ENCODE results near the gene MAX. TPM values are rescaled to one million over a fixed set of nuclear protein-coding genes. Genes with fewer than 3 reads are reported as not detected.

Gene MAX
- total and polyA plus RNA-seq, 2 donors from 2014 or later = 48.9 to 89.4 TPM

- FAIRE-seq (no peak), DNase-seq (no peak)
- Histone ChIP-seq H3K4me1 (ENCODE audit: control insufficient read depth in 2 of 3, insufficient read depth in 2 of 3, low read depth in 1 of 3, low read length in 3 of 3) (no peaks in the 10 kb centered on the region), H3K27me3 (ENCODE audit: control insufficient read depth, insufficient read depth, low read length) (no peaks in the 10 kb centered on the region), H3K4me3 (ENCODE audit: low read length in 3 of 3) (no peak overlapping the region), H3K36me3 (ENCODE audit: control insufficient read depth in 2 of 3, insufficient read depth in 3 of 3, low read length in 3 of 3) (peaks cover 4 to 22% (median 17%) of the 10 kb centered on the region in 3 donors), H3K27ac (ENCODE audit: low read depth in 2 of 2, low read length in 2 of 2) (no peak overlapping the region), H3K9ac (ENCODE audit: low read length in 3 of 3) (no peak overlapping the region), H3K9me3 (ENCODE audit: control insufficient read depth in 2 of 3, insufficient read depth in 1 of 3, low read length in 3 of 3) (no peaks in the 10 kb centered on the region)
- no peak for TF ChIP-seq CTCF (IDR thresholded peaks at IDR 0.05; ENCODE audit: borderline replicate concordance, extremely low read depth, insufficient read depth)
- intact Hi-C loops (cut with DNase I) = no loop called here
These were observed 44.6 kb downstream of the MAX start for GRCh38 chr14:65057695-65058094.

GRCh38 chr14:65054471-65055085, 47.7 kb downstream of the MAX start:
- H3K27me3 ChIP-seq (ENCODE audit: control insufficient read depth, insufficient read depth, low read length) = no peaks in the 10 kb centered on the region
- H3K4me1 ChIP-seq (ENCODE audit: control insufficient read depth in 2 of 3, insufficient read depth in 2 of 3, low read depth in 1 of 3, low read length in 3 of 3) = no peaks in the 10 kb centered on the region
- no peak overlapping the region for H3K9ac ChIP-seq (ENCODE audit: low read length in 3 of 3)
- H3K9me3 ChIP-seq (ENCODE audit: control insufficient read depth in 2 of 3, insufficient read depth in 1 of 3, low read length in 3 of 3) = no peaks in the 10 kb centered on the region
- intact Hi-C loops (cut with DNase I) = no loop called here
- H3K4me3 ChIP-seq (ENCODE audit: low read length in 3 of 3) = no peak overlapping the region
- FAIRE-seq (no peak), DNase-seq (no peak)
- peaks cover 4 to 7% (median 5%) of the 10 kb centered on the region in 3 donors for H3K36me3 ChIP-seq (ENCODE audit: control insufficient read depth in 2 of 3, insufficient read depth in 3 of 3, low read length in 3 of 3)
- no peak overlapping the region for H3K27ac ChIP-seq (ENCODE audit: low read depth in 2 of 2, low read length in 2 of 2)
- no peak for TF ChIP-seq CTCF (IDR thresholded peaks at IDR 0.05; ENCODE audit: borderline replicate concordance, extremely low read depth, insufficient read depth)

GRCh38 chr14:65053466-65053865, 48.9 kb downstream of the MAX start:
- FAIRE-seq (no peak), DNase-seq (no peak)
- Histone ChIP-seq H3K9ac (ENCODE audit: low read length in 3 of 3) (no peak overlapping the region), H3K9me3 (ENCODE audit: control insufficient read depth in 2 of 3, insufficient read depth in 1 of 3, low read length in 3 of 3) (no peaks in the 10 kb centered on the region), H3K4me3 (ENCODE audit: low read length in 3 of 3) (no peak overlapping the region), H3K4me1 (ENCODE audit: control insufficient read depth in 2 of 3, insufficient read depth in 2 of 3, low read depth in 1 of 3, low read length in 3 of 3) (no peaks in the 10 kb centered on the region), H3K27ac (ENCODE audit: low read depth in 2 of 2, low read length in 2 of 2) (no peak overlapping the region), H3K27me3 (ENCODE audit: control insufficient read depth, insufficient read depth, low read length) (no peaks in the 10 kb centered on the region), H3K36me3 (ENCODE audit: control insufficient read depth in 2 of 3, insufficient read depth in 3 of 3, low read length in 3 of 3) (peaks cover 4 to 7% (median 5%) of the 10 kb centered on the region in 3 donors)
- intact Hi-C loops (cut with DNase I) = no loop called here
- no peak for TF ChIP-seq CTCF (IDR thresholded peaks at IDR 0.05; ENCODE audit: borderline replicate concordance, extremely low read depth, insufficient read depth)

GRCh38 chr14:65052832-65053231, 49.5 kb downstream of the MAX start:
- no peaks in the 10 kb centered on the region for H3K4me1 ChIP-seq (ENCODE audit: control insufficient read depth in 2 of 3, insufficient read depth in 2 of 3, low read depth in 1 of 3, low read length in 3 of 3)
- H3K9me3 ChIP-seq (ENCODE audit: control insufficient read depth in 2 of 3, insufficient read depth in 1 of 3, low read length in 3 of 3) = no peaks in the 10 kb centered on the region
- H3K27ac ChIP-seq (ENCODE audit: low read depth in 2 of 2, low read length in 2 of 2) = no peak overlapping the region
- no peak for TF ChIP-seq CTCF (IDR thresholded peaks at IDR 0.05; ENCODE audit: borderline replicate concordance, extremely low read depth, insufficient read depth)
- FAIRE-seq (no peak), DNase-seq (no peak)
- intact Hi-C loops (cut with DNase I) = no loop called here
- H3K27me3 ChIP-seq (ENCODE audit: control insufficient read depth, insufficient read depth, low read length) = no peaks in the 10 kb centered on the region
- H3K36me3 ChIP-seq (ENCODE audit: control insufficient read depth in 2 of 3, insufficient read depth in 3 of 3, low read length in 3 of 3) = peaks cover 4 to 7% (median 5%) of the 10 kb centered on the region in 3 donors
- no peak overlapping the region for H3K4me3 ChIP-seq (ENCODE audit: low read length in 3 of 3)
- no peak overlapping the region for H3K9ac ChIP-seq (ENCODE audit: low read length in 3 of 3)

Measured in kidney (tissue), 14 donors.